ENCODE measurements around the gene HPCAL1.
"Not testable (repeated sequence)": the region's sequence is repeated elsewhere in the genome, so short reads cannot be mapped to it uniquely, and the experiment has no call there.

The HPCAL1 gene

DNA sequence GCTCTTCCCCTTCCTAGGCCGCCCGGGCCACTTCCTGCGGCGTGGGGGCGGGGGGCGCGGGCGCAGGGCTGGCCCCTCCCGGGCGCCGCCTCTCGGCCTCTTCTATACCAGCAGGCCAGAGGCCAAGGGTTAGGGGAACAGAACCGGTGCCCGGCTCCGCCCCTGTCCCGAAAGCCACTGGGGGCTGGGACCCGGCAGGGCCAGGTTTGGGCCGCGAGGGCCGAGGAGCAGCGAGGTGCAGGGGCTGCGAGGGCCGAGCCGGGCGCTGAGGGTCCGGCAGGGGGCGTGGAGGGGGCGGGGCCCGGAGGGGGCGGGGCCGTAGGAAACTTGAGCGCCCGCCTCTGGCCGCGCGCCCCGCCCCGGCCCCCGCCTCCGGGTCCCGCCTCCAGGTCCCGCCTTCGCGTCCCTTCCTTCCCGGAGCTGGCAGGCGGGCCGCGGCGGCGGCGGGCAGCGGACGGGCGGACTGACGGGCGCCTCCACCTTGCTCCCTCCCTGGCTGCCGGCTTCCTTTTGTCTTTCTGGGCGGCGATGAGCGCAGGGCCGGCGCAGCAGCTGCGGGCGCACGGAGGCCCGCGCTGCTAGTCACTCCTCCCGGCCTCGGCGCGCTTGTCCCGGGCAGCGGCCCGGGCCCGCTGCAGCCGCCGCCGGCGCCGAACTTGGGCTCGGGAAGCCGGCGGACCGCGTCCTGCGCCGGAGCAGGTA is at the start of gene HPCAL1:
HPCAL1 (plus strand) TSS at position 426 of the 702 bp plus-strand sequence. CDS start 116,854 bp downstream, outside the sequence.
- DNase-seq: peak; percentile 72

DNA sequence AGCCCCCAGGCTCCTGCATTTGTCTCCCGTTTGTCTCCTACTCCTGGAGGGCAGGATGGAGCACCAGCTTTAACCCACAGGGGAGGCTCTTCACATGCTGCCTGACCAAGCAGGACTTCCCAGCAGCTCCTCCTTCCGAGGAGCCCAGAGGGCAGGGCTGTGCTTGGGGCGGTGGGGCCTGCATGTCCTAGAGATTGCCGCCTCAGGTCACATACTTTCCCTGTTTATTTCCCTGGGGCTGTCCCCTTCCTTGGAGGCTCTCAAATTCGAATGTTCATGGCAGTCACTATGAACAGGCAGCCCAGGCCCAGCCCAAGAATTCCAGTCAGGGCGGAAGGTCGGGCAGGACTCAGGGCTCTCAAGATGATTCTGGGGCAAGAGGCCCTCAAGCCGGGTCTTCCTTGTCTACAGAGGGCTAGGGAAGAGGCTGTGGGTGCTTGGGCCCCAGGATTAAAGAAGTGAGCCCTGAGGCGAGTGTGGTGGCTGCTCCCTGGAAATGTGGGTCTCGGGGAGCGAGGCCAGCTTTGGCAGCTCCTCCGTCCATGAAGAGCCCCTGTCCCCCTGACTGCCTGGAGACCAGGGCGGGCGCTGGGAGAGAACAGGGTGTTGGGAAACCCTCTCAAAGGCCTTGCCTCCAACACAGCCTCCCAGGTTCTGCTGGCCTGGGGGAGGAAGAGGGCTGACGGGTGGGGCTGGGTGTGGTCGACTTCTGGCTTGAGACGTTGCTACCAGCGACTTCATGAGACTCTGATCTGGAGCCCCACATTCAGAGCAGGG is 48.9 kb upstream of the HPCAL1 start:
- no peak for DNase-seq

DNA sequence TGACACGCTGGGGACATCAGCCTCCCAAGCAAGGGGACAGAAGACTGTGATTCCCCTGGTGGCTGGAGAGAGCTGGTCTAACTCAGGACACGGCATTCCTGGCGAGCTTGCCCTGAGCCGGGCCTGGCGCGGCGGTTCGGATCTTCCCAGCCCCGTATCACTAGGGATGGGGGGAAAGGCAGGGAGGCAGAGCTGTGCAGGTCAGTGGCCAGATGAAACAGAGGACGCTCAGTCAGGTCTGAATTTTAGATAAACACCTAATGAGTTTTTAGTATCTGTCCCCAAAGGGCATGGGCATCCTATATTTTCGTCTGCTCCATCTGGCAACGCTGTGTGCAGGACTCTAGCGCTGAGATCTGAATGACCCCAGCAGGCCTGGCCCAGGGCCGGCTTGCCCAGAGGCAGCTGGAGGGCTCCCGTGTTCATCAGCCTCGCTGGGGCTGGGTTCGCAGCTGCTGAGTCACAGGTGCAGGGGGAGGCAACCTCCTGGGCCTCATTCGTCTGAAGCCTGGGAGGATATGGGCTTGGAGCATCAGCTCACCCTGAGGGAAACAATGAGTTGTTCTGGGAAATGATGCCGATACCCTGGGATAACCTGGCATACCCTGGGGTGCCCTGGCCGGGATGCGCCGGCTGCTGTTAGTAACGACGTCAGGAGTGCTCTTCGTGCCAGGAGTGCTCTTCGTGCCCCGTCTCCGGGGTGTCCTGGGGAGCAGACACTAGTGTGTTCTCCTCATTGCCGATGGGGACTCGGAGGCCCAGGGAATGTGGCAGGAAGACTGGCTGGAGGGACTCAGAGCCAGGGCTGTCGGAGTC is 48.1 kb upstream of the HPCAL1 start:
- no peak for DNase-seq

DNA sequence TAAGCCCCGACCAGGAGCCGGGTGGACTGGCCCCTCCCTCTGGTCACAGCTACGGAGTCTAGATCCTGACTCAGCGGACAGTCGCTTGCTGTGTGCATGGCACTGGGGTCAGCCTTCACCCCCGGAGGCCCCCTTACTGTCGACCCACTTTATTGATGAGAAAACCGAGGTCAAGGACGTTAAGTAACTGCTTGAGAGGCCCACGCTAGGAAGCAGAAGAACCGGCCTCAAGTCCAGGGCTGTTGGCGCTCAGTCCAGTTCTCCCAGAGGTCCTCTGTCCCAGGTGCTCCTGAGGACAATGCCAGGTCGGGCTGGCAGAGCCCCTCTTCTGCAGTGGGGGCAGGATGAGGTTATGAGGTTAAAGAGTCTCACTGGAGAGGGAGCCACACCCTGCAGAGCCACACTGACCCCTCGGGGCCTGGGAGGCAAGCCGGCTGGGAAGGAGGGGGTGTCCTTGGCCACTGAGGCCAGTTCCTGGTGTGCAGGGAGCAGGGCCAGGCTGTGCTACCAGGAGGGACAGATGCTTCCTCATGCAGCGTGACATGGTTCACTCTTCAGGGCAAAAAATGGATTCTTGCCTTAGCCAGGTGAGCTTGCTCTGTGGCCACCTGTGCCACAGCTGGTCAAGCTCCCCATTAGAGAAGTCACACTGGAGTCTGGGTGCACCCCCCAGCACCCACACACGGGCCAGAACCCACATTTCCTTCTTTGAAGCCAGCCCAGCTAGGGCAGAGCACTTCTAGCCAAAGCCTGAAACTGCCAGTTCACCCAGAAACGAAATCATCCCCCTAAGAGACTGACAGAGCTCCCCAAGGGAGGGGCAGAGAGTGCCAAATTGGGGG is 47.3 kb upstream of the HPCAL1 start:
- DNase-seq: no peak

DNA sequence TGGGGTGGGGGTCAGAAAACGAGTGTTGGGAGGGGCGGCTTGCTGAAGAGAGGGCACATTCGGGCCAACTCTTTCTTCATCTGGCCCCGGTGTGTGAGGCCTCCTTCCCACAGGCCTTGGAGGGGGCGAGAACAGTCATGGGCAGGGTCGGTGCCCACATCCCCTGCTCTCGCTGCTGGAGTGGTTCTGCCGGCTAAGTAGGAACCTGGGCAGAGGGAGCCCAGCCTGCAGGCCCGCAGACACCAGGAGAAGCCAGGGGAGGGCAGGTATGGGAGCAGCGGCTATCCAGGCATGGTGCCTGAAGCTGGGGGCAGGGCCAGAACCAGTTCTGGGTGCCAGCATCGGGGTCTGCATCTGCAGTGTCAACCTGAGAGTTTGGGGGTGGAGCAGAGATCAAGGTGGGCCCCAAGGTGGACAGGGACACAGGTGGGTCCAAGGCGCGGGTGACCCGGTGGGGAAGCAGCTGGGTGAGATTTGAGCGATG is 46.6 kb upstream of the HPCAL1 start:
- DNase-seq: no peak

DNA sequence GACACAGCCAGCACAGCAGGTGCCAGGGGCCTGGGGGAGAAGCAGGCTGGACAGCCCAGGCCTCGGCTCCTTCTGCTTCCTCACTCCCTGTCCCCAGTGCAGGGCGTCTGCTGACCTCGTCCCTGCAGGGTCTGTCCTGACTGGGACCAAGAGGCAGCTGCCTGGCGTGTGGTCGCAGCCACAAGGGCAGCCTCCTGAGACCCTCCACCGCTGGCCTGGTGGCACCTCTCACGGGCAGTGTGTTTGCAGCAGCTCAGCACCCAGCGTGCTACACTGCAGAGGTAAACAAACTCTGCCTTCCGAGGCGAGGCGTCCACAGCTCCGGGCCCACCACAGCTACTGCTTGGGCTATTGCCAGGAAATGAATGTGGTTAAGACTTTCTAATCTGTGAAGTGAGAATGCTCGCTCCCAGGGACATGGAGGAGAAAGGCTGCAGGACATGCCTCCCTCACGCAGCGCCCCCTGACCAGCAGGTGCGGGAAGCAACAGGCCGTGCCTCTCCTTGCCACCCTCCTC is 46.1 kb upstream of the HPCAL1 start:
- DNase-seq: no peak

DNA sequence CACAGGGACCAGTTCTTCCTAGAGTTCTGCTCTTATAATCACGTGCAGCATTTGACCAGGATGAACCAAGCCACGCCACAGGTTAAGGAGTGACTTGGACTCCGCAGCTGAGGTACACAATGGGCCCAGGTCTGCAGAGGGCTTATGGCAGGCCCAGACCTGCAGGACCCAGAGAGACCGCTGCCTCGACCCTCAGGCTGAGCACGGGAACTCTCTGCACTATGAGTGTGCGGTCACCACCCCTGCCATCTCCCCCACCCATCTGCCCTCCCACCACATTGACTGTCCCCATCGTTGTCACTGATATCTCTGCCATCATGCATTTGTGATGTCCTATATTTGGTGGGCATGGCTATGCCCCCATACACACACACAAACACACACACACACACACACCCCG is 45.7 kb upstream of the HPCAL1 start:
- no peak for DNase-seq

DNA sequence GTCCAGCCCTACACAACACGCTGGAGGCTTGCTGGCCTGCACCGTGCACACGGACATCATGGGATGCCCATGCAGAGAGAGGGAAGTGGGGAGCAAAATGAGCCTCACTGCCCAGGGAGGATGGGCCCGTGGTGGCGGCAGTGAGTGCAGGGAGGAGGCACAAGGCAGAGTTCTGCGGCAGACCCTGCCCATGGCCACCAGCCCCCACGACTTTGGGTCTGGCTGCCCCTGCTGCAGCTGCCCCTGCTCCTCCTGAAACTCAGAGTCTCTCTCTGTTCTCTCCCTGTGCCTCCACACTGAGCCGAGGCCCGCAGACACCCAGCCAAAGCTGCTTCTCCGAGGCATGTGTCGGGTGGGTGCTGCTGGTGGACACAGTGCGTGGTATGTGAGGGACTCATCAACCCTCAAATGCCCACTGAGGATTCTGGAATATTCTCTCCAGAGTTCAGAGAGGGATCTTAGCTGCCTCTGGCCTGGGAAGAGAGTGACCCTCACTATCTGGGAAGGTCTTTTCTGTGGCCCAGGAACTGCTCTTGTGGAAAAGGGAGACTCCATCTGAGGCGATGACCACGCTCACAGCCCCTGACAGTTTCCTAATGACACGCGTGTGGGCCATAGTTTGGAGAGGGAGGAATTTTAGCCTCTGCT is 45.1 kb upstream of the HPCAL1 start:
- DNase-seq: no peak

DNA sequence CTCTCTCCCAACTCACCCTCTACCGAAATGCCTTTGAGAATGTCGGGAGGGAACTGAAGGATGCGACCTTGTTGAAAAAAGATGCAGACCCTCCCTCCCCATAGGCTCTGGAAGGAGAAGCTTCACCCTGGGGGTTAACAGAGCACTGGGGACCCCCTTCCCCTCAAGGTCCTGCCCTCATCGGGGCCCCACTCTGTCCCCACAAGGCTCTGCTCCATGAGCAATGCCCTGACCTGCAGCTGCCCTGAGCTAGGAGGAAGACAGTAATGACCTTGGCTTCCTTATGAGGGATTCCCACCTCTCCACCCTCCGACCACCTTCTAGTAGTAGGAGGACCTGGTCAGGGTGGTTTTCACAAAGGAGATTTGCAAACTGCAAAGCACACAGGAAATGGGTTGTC is 44.4 kb upstream of the HPCAL1 start:
- DNase-seq: no peak

DNA sequence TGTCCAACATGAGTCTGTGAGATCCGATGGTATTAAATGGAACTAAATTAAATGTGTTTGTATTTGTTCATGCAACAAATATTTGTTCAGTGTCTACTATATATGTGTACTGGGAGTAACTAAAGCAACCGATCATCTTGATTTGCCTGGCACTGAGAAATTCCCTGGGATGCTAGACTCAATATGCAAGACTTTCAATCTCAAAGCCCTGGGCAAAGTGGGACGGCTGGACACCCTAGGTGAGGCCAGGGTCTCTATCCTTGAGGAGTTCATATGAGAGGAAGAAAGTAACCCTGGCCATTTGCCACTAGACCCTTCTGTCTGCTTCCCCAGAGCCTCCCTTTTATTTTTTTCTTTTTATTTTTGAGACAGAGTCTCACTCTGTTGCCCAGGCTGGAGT is 44.0 kb upstream of the HPCAL1 start:
- no peak for DNase-seq

DNA sequence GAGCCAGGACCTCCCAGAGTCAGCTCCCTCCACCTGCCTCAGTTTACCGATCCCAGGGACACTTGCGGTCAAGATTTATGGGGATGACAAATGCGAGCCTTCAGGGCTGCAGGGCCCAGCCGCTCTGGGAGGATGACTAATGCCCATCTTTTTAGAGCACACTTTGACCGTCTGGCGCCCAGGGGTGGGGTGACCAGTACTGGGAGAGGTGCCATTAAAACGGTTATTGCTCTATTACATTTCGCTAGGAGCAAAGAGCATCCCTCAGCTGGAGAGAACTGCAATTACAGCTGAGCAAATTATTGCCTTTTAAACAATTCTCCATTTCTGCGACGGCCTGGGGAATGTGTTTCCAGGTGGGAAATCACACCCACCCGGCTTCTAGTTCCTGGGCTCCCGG is 42.6 kb upstream of the HPCAL1 start:
- no peak for DNase-seq

DNA sequence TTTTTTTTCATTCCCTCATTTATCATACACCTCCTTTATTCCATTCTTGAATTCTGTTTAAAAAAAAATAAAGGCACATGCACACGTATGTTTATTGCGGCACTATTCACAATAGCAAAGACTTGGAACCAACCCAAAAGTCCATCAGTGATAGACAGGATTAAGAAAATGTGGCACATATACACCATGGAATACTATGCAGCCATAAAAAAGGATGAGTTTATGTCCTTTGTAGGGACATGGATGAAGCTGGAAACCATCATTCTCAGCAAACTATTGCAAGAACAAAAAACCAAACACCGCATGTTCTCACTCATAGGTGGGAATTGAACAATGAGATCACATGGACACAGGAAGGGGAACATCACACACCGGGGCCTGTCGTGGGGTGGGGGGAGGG is 39.2 kb upstream of the HPCAL1 start:
- not testable (repeated sequence) for DNase-seq

DNA sequence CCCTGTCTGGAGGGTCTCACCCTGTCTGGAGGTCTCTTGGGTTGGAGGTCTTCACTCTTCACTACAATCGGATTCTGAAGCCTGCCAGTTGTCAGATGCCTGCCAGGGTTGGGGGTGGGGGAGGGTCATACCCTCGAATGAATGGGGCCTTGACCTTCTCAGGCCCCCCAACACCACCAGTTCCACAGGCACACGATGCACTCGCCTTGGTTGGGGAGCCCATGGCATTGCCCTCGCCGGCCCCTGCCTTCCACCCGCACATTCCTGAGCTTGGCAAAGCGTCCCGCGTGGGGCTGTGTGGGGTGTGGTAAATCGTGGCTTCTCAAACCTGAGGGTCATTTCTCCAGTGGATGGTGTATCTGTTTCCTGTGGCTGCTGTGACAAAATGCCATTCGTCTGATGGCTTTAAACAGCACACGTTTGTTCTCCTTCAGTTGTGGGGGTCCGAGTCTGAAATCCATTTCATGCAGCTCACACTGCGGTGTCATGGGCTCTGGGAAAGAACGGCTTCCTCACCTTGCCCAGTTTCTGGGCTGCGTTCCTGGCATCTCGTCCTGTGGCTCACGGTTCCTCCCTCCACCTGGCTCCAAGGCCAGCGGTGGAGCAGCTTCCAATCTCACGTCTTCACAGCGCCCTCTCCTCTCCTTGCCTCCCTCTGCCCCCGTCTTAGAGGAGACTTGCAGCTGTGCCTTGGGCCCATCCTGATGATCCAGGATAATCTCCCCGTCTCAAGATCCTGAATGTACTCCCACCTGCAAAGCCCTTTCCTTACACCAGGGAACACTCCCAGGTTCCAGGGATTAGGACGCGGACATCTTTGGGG is 38.0 kb upstream of the HPCAL1 start:
- no peak for DNase-seq

DNA sequence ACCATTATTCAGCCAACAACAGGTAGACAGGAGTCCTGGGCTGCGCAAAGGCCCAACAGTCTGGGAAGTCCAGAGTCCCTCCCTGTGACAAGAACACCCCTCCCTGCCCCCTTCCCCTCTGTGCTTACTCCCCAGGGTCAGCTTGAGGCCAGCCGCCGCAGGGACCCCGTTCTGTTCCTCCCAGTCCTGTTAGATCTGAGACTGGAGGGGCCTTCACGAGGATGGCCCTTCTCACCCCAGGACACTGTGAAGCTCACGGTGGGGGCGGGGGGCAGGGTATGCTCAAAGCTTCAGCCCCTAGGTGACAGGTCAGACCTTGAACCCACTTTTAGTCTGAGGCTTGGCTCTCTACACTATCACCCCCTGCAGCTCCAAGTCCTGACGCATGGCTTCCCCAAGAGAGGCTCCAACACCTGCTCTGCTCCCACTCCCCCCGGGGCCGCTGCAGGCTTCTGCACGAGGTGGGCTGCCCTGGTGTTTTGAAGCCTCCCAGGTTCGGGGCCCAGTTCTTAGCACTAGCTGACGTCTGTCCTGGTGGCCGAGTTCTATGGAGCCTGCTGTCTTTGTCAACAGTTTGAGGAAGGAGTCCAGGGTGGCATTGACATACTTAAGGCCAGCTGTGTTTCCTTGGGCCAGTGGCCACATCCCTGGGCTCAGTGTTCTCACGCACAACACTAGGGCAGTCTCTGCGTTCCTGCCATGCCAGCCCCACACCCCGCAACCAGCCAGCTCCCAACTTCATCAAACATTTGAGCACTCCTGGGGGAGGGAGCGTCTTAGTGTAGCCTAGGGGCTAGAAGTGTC is 37.2 kb upstream of the HPCAL1 start:
- DNase-seq: no peak

DNA sequence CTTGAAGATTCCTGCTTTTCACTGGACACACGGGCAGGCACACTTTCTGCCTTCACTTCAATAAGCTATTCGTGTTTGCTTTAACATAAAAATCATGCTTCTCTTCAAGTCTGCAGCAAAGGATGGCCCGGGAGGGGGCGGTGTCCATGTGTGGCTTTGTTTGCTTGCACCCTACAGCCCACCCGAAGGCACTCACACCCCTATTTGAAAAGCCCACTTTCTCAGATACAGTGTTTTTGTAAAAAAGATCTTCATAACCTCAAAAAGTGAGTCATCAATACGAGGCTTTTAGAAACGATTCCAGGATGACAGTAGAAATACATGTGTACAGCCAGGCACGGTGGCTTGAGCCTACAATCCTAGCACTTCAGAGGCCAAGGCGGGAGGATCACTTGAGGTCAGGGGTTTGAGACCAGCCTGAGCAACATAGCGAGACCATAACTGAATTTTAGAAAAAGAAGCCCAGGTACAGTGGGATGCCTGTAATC is 36.5 kb upstream of the HPCAL1 start:
- DNase-seq: no peak

DNA sequence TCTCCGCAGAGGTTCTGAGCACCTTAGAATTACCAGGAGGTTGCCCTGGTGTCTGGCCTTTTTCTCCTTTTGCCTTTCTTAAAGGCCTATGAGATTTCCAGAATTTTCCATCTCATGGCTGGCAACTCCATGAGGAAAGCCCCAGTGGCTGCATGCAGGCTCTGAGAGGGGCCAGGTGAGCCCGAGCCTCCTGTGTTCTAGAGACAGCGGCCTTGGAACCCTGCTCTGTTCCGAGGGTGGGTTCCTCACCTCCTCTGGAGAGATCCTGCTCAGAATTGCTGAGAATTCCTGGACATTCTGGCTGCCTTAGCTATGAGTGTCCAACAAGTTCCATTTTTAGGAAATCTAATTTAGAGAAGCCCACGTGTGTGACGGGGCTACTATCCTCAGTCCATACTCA is 35.7 kb upstream of the HPCAL1 start:
- no peak for DNase-seq

DNA sequence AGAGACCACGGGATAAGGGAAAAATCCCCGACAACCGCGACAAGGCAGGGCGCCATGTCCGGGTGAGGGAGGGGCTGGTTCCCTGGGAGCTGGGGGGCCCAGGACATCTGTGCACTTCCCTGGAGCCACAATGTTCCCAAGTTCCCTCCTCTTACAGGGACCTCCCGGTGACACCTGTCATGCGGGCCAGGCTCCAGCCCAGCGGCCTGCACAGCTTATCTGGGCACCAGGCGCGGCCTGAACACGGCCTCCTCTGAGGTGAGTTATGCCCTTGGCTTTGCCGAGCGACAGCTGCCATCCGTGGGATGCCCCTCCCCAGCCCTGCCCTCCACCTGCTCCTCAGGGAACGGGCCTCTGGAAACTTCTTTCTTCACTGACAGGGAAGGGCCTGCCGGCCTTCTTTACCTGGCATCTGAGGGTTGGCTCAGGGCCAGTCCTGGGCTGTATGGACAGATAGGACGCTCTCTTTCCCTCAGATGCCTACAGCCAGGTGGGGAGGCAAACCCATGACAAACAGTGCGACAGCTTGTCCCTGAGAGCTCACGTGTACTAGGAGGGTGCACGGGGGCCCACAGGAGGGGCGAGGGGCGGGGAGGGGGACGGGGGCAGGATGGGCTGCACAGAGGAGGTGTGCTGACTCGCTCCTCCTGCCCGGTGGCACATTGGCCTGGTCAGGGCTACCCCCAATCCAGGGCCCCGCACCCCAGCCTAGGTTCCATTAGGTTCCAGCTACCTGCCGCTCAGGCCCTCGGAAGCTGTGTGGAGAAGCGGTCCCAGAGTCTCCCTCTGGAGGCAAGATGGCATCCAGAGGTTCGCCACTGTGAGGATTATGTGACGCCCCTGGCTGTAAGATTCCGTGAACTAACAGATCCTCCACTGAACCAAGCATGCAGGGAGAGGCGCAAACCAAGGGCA is 34.9 kb upstream of the HPCAL1 start:
- no peak for DNase-seq

DNA sequence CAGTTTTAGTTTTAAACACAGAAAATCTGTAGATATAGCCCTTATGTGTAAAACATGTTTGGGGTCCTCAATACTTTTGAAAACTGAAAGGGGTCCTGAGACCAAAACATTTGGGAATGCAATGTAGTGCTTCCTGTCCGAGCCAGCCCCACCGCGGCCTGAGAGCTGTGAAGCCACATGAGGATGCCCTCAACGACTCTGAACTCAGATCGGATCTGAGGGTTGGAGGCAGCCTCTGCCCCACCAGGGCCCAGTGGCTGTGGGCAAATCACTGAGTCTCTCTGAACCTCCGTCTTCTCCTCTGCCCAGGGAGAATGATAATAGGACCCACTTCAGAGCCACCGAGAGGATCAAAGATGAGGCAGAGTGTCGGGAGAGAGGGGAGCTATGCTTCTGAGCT is 33.4 kb upstream of the HPCAL1 start:
- no peak for DNase-seq
